GM23338 (cell line): ENCODE measurements around the gene CDC26.

Experiments
- CREB1 ChIP-seq: fragments of 250-450 bp; sonication (Bioruptor Pico); IDR thresholded peaks from 2 replicates; pipeline ENCODE4 v1.5.0; 2020; ENCODE audit warnings: low read depth, mild to moderate bottlenecking, moderate library complexity
- EZH2 ChIP-seq: fragments of 200-600 bp; sonication (generic); IDR thresholded peaks from one replicate; pipeline ENCODE4 v1.8.0; 2017; ENCODE audit warnings: antibody characterized with exemption, mild to moderate bottlenecking, low read depth; ENCODE audit not compliant: unreplicated experiment
- EZH2phosphoT487 ChIP-seq: fragments of 200-600 bp; sonication (generic); IDR thresholded peaks from one replicate; pipeline ENCODE4 v1.8.1; 2018; ENCODE audit warnings: antibody characterized with exemption; ENCODE audit not compliant: unreplicated experiment
- POLR2AphosphoS5 ChIP-seq: IDR thresholded peaks from 2 replicates; pipeline ENCODE4 v1.6.1; 2016; ENCODE audit warnings: antibody characterized with exemption, low read depth
- STAT1 ChIP-seq: IDR thresholded peaks from one replicate; pipeline ENCODE4 v1.6.1; 2016; ENCODE audit warnings: antibody characterized with exemption; ENCODE audit not compliant: unreplicated experiment
- ZNF331 ChIP-seq: fragments of 250-450 bp; sonication (Bioruptor Pico); IDR thresholded peaks from 2 replicates; pipeline ENCODE4 v1.5.0; 2020; ENCODE audit warnings: low read depth, mild to moderate bottlenecking, moderate library complexity
- TF ChIP-seq, protein P1 (sequence below), 2 experiments: fragments of 200-600 bp in 1 of 2; sonication (generic) in 1 of 2; conservative IDR thresholded peaks; 2 replicates each; pipeline versions ENCODE4 v1.5.1 to v1.6.1; 2016 to 2017; ENCODE audit warnings: antibody characterized with exemption in 2 of 2, low read depth in 2 of 2, mild to moderate bottlenecking in 2 of 2, moderate library complexity in 1 of 2
- TF ChIP-seq, protein P2 (sequence below): IDR thresholded peaks from one replicate; pipeline ENCODE4 v1.6.1; 2018; ENCODE audit warnings: antibody characterized with exemption; ENCODE audit not compliant: unreplicated experiment

DNA sequence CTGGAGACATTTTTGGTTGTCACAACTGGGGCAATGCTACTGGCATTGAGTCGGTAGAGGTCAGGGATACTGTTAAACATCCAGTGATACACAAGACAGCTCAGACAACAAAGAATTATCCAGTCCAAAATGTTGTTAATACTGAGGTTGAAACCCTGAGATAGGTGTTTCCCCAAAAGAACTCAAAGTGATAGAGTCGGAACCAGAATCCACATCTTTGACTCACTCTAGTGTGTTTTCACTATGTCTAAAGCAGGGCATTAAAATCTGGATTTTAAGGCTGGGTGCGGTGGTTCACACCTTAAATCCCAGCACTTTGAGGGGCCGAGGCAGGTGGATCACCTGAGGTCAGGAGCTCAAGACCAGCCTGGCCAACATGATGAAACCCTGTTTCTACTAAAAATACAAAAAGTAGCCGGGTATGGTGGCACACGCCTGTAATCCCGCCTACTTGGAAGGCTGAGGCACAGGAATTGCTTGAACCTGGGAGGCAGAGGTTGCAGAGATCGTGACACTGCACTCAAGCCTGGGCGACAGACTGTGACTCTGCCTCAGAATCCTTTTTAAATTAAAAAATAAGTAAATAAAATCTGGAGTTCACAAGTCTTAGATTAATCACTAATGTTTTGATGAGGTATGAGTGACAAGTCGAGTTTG is 37.0 kb downstream of the CDC26 start:
- TF ChIP-seq, protein P1, sequence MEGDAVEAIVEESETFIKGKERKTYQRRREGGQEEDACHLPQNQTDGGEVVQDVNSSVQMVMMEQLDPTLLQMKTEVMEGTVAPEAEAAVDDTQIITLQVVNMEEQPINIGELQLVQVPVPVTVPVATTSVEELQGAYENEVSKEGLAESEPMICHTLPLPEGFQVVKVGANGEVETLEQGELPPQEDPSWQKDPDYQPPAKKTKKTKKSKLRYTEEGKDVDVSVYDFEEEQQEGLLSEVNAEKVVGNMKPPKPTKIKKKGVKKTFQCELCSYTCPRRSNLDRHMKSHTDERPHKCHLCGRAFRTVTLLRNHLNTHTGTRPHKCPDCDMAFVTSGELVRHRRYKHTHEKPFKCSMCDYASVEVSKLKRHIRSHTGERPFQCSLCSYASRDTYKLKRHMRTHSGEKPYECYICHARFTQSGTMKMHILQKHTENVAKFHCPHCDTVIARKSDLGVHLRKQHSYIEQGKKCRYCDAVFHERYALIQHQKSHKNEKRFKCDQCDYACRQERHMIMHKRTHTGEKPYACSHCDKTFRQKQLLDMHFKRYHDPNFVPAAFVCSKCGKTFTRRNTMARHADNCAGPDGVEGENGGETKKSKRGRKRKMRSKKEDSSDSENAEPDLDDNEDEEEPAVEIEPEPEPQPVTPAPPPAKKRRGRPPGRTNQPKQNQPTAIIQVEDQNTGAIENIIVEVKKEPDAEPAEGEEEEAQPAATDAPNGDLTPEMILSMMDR (conservative IDR thresholded peaks at IDR 0.05; ENCODE audit: low read depth in 2 of 2) = no peak
- TF ChIP-seq EZH2 (no peak), EZH2phosphoT487 (no peak), POLR2AphosphoS5 (no peak), STAT1 (no peak), ZNF331 (CRISPR knock-in tag) (no peak), CREB1 (CRISPR knock-in tag) (no peak)
- TF ChIP-seq, protein P2, sequence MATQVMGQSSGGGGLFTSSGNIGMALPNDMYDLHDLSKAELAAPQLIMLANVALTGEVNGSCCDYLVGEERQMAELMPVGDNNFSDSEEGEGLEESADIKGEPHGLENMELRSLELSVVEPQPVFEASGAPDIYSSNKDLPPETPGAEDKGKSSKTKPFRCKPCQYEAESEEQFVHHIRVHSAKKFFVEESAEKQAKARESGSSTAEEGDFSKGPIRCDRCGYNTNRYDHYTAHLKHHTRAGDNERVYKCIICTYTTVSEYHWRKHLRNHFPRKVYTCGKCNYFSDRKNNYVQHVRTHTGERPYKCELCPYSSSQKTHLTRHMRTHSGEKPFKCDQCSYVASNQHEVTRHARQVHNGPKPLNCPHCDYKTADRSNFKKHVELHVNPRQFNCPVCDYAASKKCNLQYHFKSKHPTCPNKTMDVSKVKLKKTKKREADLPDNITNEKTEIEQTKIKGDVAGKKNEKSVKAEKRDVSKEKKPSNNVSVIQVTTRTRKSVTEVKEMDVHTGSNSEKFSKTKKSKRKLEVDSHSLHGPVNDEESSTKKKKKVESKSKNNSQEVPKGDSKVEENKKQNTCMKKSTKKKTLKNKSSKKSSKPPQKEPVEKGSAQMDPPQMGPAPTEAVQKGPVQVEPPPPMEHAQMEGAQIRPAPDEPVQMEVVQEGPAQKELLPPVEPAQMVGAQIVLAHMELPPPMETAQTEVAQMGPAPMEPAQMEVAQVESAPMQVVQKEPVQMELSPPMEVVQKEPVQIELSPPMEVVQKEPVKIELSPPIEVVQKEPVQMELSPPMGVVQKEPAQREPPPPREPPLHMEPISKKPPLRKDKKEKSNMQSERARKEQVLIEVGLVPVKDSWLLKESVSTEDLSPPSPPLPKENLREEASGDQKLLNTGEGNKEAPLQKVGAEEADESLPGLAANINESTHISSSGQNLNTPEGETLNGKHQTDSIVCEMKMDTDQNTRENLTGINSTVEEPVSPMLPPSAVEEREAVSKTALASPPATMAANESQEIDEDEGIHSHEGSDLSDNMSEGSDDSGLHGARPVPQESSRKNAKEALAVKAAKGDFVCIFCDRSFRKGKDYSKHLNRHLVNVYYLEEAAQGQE = no peak
